DOHH2 (cell line): Measurements from ENCODE around the gene DLX4.

Experiments
- H3F3A ChIP-seq: fragments of 200-600 bp; sonication (generic), shearing (Covaris generic); 2 replicates; pipeline ENCODE4 v1.6.0; 2016; ENCODE audit warnings: antibody characterized with exemption, mild to moderate bottlenecking; ENCODE audit not compliant: control insufficient read depth, insufficient read depth
- H3K27ac ChIP-seq: fragments of 200-600 bp; sonication (generic); 2 replicates; pipeline ENCODE4 v1.5.1; 2014; ENCODE audit warnings: low read depth, mild to moderate bottlenecking, low read length, moderate library complexity
- H3K27me3 ChIP-seq: fragments of 200-600 bp; sonication (generic); 2 replicates; pipeline ENCODE4 v1.6.1; 2014; ENCODE audit warnings: mild to moderate bottlenecking, low read length, mixed read lengths; ENCODE audit not compliant: control insufficient read depth
- H3K36me3 ChIP-seq: fragments of 200-600 bp; sonication (generic); 2 replicates; pipeline ENCODE4 v1.6.1; 2014; ENCODE audit warnings: mild to moderate bottlenecking, low read length, moderate library complexity, mixed read lengths; ENCODE audit not compliant: control insufficient read depth
- H3K4me1 ChIP-seq: fragments of 200-600 bp; sonication (generic); 2 replicates; pipeline ENCODE4 v1.6.1; 2014; ENCODE audit warnings: mild to moderate bottlenecking, low read length, mixed read lengths; ENCODE audit not compliant: control insufficient read depth
- H3K4me2 ChIP-seq: fragments of 200-600 bp; sonication (generic); 2 replicates; pipeline ENCODE4 v1.6.0; 2014; ENCODE audit warnings: mild to moderate bottlenecking, low read length, moderate library complexity
- H3K4me3 ChIP-seq: fragments of 200-600 bp; sonication (generic); 2 replicates; pipeline ENCODE4 v1.5.1; 2014; ENCODE audit warnings: mild to moderate bottlenecking, low read length, mixed read lengths
- H3K79me2 ChIP-seq: fragments of 200-600 bp; sonication (generic); 2 replicates; pipeline ENCODE4 v1.6.1; 2014; ENCODE audit warnings: mild to moderate bottlenecking, low read length, mixed read lengths; ENCODE audit not compliant: control insufficient read depth
- H3K9me2 ChIP-seq: fragments of 200-600 bp; sonication (generic); replicated peaks from 2 replicates; pipeline ENCODE4 v1.6.1; 2014; ENCODE audit warnings: mild to moderate bottlenecking, low read length, mixed read lengths; ENCODE audit not compliant: control insufficient read depth
- H3K9me3 ChIP-seq: fragments of 200-600 bp; sonication (generic); 2 replicates; pipeline ENCODE4 v1.6.1; 2014; ENCODE audit warnings: antibody characterized with exemption, low read length, mixed read lengths; ENCODE audit not compliant: control insufficient read depth, insufficient read depth
- H4K20me1 ChIP-seq: fragments of 200-600 bp; sonication (generic); 2 replicates; pipeline ENCODE4 v1.6.0; 2014; ENCODE audit warnings: low read depth, mild to moderate bottlenecking, antibody characterized with exemption, low read length, moderate library complexity; ENCODE audit not compliant: control insufficient read depth, insufficient read depth
- CTCF ChIP-seq: fragments of 200-600 bp; sonication (generic); IDR thresholded peaks from one replicate; pipeline ENCODE4 v1.5.1; 2014; ENCODE audit warnings: antibody characterized with exemption, mild to moderate bottlenecking, low read depth, low read length; ENCODE audit not compliant: poor library complexity, severe bottlenecking
- EZH2phosphoT487 ChIP-seq: fragments of 200-600 bp; sonication (generic); IDR thresholded peaks from 2 replicates; pipeline ENCODE4 v1.6.1; 2017; ENCODE audit warnings: borderline replicate concordance, mild to moderate bottlenecking, antibody characterized with exemption, low read length, moderate library complexity, mixed read lengths

The DLX4 gene

GRCh38 chr17:50023520-50023919, 54.5 kb downstream of the DLX4 start:
- Histone ChIP-seq H3K36me3 (no peaks in the 10 kb centered on the region), H3K9me2 (no peaks in the 10 kb centered on the region), H3K4me1 (peaks cover 8% of the 10 kb centered on the region), H3K9me3 (peaks cover 16% of the 10 kb centered on the region; the same call in 1 of the 2 replicates), H3K4me3 (no peak overlapping the region), H3K27me3 (peaks cover 6% of the 10 kb centered on the region), H4K20me1 (no peaks in the 10 kb centered on the region), H3K27ac (no peak overlapping the region), H3F3A (peaks cover 22% of the 10 kb centered on the region), H3K4me2 (no peak overlapping the region), H3K79me2 (no peaks in the 10 kb centered on the region)
- TF ChIP-seq EZH2phosphoT487 (no peak), CTCF (no peak)
